Activated CD8-positive, alpha-beta memory T cell treated with anti-CD3 and anti-CD28 coated beads for 48 hours (primary cell): ENCODE results near the gene ACTN2.

Source experiments
- DNase-seq, 3 experiments: peaks; one replicate each; pipeline ENCODE4 v3.0.0-alpha.2; 2020; ENCODE audit warnings: low read depth in 2 of 3, low spot score in 2 of 3

The ACTN2 gene

DNA sequence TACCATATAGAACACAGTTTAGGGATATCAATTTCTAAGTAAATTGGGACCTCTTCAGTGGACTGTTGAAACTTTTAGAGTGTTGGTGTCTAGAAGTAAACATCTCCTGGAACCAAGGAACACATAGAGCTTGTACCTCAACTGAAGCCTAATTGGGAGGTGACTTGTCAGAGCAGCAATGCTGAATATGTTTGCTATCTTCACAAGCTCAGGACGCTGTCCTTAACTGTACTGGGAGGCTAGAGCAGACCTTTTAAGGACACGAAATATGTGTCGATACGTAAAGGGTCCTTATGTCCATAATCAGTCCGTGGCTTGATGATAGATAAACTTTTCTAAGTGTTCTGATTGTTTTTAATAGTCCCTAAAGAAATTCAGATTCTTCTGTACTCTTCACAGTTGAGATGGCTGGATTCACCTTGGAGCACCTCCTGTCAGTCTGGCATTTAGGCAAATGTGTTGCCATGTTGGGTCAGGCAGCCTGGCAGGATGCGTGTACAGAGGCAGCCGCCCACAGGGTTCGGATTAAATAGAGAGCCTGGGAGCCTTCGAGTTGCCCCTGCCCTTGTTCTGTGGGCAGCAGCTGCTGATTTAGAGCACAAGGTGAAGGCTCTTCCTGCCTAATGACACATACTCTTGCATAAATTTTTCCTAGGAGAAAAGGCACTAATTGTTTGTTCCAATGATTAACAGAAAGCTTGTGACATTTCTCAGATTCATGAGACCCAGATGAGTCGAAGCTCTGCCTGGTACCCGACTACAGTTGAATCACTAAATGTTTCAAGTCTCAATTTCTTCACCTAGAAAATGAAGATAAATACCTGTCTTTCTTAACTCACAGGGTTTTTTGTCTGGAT lies 3.6 kb downstream of the ACTN2 start:
- DNase-seq = no peak

DNA sequence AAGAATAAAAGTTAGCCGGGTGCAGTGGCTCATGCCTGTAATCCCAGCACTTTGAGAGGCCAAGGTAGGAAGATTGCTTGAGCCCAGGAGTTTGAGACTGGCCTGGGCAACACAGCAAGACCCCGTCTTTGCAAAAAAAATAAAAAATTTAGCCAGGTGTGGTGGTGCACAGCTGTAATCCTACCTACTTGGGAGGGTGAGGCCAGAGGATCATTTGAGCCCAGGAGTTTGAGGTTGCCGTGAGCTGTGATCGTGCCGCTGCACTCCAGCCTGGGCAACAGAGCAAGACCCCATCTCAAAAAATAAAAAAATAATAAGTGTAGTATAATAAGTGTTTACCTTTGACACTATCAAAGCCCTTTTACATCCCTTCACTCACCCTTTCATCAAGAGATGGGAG lies 5.0 kb downstream of the ACTN2 start:
- no peak for DNase-seq

DNA sequence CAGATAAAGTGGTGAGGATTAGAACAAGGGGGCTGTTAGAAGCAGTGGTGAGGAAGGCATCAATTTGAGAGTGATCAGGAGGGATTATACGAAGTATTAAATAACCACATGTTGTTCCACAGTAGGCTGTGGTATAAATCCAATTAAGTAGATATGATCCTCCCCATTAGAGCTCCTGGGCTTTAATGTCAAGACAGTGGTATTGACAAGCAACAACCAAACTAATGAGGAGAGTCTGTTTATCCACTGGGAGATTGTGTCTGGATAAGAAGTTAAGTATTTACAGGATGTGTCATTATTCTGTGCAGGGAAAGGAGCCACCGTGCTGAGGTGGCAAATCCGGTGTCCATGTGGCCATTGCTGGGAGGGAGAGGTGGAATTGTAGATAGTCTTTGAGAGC lies 5.8 kb downstream of the ACTN2 start:
- no peak for DNase-seq

DNA sequence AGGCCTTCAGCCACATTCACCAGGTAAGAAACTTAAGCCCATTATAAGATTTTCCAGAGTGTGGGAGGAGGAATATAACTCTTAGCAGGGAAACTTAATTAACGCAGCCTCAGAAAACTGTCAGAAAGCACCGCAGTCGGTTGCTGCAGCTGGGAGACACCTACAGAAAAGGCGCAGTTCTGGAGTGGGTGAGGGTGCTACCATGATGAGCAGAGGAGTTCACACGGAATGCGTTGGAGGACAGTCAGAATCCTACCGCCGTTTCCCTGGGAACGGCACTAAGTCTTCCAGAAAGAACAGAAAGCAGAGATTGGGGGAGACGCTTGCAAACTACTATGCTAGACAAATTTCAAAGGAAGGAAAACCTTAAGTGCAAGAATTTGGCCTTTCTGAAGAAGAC lies 6.4 kb downstream of the ACTN2 start:
- DNase-seq = no peak

DNA sequence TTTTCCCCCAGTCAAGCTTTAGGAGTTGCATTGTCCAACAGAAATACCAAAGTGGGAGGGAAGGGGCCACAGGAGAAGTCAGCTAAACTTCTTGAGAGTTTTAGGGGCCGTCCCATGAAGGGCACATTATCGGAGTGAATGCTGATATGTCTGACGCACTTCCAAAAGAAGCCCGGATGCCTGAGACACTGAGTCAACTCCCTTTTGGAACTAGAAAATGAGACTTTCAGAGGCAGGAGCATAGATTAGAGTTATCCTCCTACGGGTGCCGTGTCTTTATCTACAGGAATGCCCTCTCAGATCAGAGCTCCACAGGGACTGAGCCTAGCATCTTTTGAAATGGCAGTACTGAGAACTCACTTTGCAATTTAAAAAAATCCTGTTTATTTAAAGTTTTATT lies 13.1 kb downstream of the ACTN2 start:
- no peak for DNase-seq

DNA sequence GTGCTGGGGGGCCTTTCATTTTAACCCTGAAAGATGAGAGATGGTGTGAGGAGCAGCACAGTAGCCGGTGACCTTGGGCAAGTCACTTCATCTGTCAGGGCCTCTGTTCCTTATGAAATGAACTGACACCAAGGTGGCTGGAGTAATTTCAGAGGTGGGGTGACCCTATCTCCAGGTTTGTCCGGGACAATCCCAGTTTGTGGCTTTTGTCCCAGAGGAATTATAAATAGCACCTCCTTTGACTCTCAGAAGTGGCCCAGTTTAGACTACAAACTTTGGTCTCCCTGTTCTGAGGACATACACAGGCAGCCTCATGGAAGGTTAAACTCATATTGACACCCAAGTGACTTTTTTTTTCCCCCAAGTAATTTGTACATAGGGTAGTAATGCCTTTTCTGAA lies 14.6 kb downstream of the ACTN2 start:
- no peak for DNase-seq

DNA sequence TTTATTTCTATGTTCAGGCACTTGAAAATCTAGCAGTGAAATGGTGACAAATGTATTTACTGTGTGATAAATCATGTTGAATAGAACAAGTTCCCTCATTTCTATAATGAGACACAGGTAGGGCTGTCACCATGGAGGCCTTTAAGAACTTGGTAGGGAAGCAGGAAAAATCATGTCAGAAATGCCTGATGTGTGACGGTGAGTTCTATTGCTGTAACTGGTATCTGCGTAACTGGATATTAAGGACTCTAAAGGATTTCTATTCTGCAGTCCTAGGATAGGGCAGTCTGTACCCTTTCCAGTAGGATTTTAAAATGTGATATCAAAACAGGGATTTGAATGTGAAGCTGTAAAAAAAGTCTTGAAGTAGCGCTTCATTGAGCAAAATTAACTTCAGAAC lies 15.5 kb downstream of the ACTN2 start:
- DNase-seq = no peak

DNA sequence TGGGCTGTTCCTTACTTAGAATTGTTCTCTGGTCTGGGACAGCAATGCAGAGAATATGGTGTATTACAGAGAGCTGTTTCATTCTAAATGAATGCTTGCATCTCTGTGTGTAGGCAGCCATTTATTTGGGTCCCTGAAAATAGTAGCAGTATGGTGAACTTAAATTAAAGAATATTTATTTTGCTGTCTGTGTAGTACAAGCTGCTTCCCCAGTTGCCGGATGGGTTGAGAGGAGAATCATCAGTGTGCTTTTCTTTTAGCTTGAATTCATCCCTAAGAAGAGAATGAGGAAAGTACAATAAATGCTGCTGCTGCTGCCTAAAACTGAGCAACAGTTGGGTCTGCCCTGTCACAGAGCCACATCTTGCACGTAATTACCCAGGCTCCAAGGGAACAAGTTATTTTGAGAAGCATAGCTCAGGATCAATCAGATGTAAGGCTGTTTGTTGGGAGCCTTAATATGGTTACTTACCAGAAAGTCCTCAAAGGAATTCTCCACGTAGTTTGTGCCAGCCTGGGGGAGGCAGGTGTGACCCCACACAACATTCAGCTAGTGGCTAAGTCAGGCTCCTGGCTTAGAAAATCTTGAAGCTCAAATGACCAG lies 16.6 kb downstream of the ACTN2 start:
- no peak for DNase-seq

DNA sequence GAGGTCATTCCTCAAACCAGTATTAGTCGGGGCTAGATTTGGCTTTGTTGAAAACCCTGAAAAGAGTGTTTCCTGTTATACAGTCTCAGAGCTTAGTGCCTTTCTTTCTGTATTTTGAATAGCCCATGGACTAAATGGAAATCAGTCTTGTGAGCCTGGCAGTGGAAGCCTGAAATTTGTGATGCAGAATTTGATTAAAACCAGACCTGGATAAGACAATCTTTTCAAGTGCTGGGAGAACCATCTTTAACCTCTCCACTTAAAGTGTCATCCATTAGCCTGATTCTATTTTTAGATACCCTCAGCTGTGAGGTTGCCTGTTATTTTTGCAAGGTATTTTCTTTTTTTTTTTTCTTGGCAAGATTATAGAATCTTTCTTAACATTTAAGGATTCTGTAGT lies 19.5 kb downstream of the ACTN2 start:
- DNase-seq = no peak

DNA sequence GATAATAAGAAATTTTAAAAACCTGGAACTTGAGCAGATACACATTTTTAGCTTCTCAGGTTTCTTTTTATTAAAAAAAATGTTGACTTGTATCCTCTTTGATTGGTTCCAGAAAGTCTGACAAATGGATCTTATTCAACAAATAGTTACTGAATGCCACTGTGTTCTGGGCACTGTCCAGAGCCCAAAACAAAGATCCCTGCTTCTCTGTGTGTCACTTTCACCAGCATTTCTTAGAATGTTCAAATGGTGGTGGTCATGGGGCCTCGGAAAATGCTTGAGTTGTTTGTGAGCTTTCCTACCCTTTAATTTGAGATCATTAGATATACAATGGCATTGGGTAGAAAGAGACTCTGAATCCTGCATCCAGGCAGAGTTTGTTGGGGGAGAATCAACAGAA lies 19.9 kb downstream of the ACTN2 start:
- DNase-seq = no peak

DNA sequence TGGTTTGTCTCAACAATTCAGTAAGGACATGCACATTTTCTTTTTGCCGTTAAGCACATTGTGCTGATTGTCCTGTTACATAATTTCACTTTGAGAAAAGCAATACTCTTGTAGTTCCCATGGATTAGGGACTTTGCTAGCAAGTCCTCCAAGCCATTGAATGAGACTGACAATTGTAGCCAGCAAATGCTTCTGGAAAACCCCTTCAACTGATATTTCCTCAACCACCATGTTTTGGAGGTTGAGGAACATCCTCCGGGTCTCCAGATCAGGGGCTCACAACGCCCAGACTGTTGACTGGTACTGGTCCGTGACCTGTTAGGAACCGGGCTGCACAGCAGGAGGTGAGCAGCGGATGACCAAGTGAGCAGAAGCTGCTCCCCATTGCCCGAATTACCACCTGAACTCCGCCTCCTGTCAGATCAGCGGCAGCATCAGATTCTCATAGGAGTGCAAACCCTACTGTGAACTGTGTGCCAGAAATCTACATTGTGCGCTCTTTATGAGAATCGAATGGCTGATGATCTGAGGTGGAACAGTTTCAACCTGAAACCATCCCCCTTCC lies 24.1 kb downstream of the ACTN2 start:
- no peak for DNase-seq

DNA sequence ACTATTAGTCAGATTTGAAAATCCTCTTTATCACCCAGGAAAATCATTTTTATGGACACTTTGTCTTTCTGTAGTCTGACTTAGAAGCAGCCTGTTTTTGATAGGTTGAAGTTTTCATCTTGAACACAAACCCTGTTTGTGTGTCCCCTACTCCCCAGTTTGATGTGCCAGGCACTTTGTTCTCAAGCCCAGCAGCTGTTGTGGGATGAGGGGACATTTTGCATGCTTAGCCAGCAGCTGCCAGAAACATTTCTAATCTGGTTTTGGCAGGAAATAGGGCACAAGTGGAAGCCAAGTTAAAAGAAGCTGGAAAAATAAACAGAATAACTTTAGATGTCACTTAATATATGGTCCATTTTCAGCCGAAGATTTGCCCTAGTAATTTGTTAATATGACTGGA lies 29.9 kb downstream of the ACTN2 start:
- no peak for DNase-seq

DNA sequence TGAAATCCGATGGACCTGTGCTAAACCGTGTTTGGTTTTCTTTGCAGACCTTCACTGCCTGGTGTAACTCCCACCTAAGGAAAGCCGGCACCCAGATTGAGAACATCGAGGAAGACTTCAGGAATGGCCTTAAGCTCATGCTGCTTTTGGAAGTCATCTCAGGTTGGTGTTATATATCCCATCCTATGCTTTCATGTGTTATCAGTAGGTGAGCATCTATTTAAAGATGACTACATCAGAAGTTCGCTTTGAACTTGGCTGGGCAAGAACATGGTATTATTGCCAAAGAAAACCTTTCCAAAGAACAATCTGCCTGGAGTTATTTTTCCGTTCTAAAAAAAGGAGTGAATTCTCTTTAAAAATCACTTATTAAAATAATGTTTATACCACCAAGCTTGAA lies 31.5 kb downstream of the ACTN2 start:
- no peak for DNase-seq

DNA sequence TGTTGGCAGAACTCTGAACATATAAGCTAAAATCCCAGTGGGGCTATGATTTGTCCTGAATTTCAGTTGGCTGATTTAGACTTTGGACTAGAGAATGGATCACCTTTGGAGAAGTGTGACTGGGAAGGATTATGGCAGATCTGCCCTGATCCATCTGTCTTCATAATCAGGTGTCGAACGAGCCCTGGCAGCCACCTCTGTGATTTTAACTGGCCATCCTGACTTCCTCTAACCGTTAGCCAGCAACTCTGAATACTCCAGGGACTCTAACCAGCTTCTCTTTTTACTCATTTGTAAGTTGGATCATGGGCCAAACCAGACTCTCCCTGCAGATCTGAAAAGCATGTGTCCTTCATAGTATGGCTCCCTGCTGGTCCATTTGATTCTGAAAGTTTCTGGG lies 32.0 kb downstream of the ACTN2 start:
- DNase-seq = no peak

DNA sequence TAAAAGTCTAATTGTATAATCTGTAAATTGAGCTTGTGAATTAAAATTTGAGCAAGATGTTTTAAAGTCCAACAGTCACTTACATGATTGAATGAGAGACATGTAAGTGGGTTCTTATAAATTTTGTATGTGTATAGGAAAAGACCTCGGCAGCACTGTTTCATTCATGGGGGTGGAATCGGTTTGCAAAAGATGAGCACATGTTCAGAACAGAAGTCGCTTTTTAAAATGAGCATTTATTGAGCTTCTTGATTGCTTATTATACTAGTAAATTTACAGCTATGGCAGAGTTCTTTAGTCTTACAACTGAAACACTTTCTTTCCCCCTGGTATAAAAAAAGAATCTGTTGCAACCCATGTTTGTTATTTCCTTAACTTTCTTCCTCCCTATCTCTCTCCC lies 33.9 kb downstream of the ACTN2 start:
- DNase-seq = no peak

DNA sequence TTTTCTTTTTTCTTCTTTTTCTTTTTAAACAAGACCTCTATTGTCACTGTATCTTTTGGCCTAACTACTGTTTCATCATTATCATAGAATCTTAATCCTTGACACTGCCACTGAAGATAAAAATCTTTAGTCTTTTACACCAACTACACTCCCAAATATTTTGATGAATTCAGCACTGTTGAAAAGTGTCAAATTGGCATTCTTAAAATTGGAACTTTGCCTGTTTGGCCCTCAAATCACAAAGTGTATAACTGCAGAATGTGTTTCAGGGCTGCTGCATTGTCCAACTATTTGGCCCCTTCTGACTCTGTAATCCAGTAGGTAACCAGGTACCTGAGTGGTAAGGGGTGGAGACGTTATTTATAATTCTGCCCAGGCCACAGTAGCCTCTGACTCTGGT lies 34.3 kb downstream of the ACTN2 start:
- DNase-seq = no peak

DNA sequence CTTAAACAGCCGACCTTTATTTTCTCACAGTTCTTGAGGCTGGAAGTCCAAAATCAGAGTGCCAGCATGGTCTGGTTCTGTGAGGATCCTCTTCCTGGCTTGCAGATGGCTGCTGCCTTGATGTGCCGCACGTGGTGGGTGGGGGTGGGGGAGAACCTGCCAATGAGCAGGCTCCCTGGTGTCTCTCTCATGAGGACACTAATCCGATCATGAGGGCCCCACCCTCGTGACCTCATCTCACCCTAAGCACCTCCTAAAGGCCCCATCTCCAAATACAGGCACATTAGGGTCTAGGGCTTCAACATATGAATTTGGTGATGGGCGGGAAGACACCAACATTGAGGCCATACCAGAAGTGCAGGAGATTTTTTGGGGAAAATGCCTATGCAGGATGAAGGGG lies 37.8 kb downstream of the ACTN2 start:
- no peak for DNase-seq

DNA sequence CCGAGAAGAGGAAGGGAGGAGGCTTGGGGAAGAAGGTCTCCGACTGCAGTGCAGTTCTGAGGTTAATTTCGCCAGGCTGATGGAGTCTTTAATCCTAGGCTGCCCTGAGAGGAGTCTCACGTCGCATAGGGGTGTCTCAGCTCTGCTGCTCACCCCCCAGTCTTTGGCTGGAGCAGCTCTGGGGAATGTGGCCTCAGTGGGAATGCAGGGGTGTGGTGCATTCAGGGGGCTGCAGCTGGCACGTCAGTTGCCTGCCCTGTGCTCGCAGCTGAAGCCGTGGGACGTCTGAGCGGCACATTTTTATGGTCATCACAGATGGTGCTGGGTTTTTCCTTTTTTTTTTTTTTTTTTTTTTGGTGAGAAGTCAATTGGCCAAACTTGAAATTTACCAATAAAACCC lies 38.2 kb downstream of the ACTN2 start:
- DNase-seq = no peak

DNA sequence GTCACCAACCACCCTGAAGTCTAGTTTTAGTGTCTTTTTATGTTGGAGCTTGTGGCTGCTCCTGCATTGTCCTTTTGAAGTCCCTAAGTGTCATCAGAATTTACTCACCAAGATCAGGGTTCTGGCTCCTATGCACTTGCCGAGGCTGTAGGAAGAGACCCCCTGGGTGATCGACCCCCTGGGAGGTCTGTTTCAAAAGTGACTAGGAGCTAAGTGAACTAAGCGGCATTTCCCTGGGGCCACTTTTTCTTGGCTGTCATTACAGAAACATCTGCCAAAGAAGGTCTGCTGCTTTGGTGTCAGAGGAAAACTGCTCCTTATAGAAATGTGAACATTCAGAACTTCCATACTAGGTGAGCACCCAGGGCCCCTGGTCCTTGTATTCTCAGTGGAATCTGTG lies 39.4 kb downstream of the ACTN2 start:
- DNase-seq = no peak

DNA sequence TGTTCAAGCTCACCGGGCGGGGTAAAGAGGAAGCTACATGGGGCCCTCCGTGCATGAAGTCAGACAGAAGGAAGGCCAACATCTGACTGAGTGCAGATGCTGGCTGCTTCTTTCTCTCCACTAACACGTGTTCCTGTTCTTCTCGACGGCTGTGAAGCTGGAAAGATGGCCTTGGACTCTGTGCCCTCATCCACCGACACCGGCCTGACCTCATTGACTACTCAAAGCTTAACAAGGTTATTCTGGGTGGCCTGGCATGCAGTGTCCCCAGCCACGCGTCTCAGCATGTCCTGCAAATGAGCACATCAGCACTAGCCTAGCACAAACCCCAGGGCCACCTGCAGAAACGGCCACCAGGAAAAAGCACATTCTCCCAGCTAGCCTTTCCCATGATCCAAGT lies 41.2 kb downstream of the ACTN2 start:
- DNase-seq = no peak

DNA sequence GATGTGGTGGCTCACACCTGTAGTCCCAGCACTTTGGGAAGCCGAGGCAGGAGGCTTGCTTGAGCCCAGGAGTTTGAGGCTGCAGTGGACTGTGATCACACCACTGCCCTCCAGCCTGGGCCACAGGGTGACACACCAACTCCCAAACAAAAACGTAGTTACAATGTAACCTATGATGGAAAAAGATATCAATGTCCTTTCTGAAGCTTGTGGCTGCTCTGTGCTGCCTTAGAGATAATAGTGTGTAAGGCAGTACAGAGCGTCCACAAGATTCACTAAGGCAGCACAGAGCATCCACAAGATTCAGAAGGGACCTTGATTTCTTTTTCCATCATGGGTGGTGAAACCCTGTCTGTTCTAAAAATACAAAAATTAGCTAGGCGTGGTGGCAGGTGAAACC lies 42.5 kb downstream of the ACTN2 start:
- no peak for DNase-seq

DNA sequence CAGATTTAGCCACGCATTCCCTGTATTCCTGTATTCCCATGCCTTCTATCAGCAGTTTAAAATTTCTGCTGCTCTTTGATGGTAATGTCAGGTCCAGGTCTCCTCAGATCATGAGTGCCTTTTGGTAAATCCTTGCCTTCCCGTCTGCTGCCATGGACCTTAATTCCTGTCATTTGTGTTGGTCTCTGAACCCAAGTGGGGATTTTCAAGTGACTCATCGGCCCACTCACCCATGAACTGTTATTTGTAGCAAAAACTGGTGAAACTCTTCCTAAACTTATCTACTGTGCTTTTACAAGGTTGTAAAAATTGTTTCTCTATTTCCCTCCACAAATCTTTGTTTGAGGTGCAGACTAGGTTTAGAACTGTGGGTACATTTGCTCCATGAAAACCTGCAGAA lies 47.4 kb downstream of the ACTN2 start:
- DNase-seq = no peak
